Measurements from ENCODE around the gene TRAT1. TPM values are rescaled to one million over a fixed set of nuclear protein-coding genes. Genes with fewer than 3 reads are reported as not detected.

Gene TRAT1
- total RNA-seq, 1 donor from 2014 or later: not detected

DNA sequence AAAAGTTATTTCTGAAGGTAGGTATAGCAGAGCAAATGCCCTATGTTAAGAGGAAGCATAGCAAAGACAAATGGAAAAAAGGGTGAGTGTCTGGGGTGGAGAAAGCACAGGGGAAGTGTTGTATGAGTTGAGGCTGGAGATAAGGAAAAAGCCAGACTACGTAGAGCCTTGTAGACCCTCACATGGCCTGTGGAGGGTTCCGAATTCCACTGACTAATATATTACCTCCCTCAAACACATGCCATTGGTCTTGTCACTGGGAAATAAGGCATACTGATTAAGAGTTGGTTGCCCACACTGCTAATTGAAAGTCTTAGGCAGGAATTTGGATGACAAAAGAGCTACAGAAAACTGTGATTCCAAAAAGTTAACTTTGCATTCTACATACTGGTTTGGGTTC lies 65.2 kb downstream of the TRAT1 start:
- Mint-ChIP-seq H3K4me3 (no peak overlapping the region), H3K9me3 (no peaks in the 10 kb centered on the region), H3K27me3 (no peaks in the 10 kb centered on the region), H3K27ac (no peak overlapping the region), H3K36me3 (ENCODE audit: low read depth) (no peaks in the 10 kb centered on the region), H3K4me1 (no peaks in the 10 kb centered on the region)
- CTCF ChIA-PET: no interaction called here
- DNase-seq: no peak
- no peak for ATAC-seq (ENCODE audit: low read depth)
- intact Hi-C loops (cut with micrococcal nuclease): no loop called here
- TF ChIP-seq, protein P1, sequence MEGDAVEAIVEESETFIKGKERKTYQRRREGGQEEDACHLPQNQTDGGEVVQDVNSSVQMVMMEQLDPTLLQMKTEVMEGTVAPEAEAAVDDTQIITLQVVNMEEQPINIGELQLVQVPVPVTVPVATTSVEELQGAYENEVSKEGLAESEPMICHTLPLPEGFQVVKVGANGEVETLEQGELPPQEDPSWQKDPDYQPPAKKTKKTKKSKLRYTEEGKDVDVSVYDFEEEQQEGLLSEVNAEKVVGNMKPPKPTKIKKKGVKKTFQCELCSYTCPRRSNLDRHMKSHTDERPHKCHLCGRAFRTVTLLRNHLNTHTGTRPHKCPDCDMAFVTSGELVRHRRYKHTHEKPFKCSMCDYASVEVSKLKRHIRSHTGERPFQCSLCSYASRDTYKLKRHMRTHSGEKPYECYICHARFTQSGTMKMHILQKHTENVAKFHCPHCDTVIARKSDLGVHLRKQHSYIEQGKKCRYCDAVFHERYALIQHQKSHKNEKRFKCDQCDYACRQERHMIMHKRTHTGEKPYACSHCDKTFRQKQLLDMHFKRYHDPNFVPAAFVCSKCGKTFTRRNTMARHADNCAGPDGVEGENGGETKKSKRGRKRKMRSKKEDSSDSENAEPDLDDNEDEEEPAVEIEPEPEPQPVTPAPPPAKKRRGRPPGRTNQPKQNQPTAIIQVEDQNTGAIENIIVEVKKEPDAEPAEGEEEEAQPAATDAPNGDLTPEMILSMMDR (IDR thresholded peaks at IDR 0.05): no peak
- POLR2A ChIA-PET: no interaction called here

DNA sequence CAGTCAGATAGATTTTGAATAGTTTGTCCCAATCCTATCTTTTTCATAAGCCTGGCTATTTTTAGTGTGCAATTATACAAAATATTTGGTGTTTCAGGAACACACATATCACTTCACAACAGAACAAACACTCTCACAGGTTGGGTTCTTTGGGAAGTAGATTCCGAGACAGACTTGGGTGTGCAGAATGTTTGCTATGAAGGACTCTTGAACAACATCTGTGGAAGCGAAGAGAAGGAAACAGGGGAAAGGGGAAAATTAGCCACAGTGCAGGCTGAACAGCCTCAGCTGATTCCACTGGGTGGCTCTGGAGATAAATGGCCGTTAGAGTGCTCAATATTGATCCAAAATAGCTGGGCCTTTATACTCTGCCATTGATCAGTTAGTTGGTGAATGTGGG lies 69.2 kb downstream of the TRAT1 start:
- Mint-ChIP-seq H3K9me3 (no peaks in the 10 kb centered on the region), H3K36me3 (ENCODE audit: low read depth) (no peaks in the 10 kb centered on the region), H3K4me3 (no peak overlapping the region), H3K27ac (no peak overlapping the region), H3K27me3 (peaks cover 6% of the 10 kb centered on the region), H3K4me1 (no peaks in the 10 kb centered on the region)
- POLR2A ChIA-PET: no interaction called here
- ATAC-seq (ENCODE audit: low read depth) (no peak), DNase-seq (no peak)
- CTCF ChIA-PET: no interaction called here
- TF ChIP-seq, protein P1 (IDR thresholded peaks at IDR 0.05): no peak
- intact Hi-C loops (cut with micrococcal nuclease): no loop called here

DNA sequence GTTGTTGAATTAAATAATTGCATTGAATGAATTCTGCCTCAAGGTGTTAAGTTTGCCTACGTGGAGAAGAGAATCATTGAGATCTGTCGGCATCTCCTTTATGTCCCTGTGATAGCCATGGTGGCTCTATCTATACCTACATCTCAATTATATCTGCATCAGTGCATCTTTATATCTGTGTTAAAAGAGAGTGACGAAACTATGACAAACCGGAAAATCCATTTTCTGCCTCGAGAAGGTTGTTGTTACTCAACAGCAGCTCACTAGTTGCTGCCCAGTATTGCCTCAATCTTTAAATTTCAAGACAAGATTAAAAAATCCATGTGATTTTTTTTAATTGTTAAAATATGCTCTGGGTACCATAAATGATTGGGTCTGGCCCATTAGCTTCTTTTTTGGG lies 72.4 kb downstream of the TRAT1 start:
- Mint-ChIP-seq H3K4me3 (no peak overlapping the region), H3K27ac (no peak overlapping the region), H3K36me3 (ENCODE audit: low read depth) (no peaks in the 10 kb centered on the region), H3K4me1 (peaks cover 4% of the 10 kb centered on the region), H3K27me3 (peaks cover 6% of the 10 kb centered on the region), H3K9me3 (no peaks in the 10 kb centered on the region)
- ChIA-PET CTCF (no interaction called here), POLR2A (no interaction called here)
- TF ChIP-seq, protein P1 (IDR thresholded peaks at IDR 0.05): no peak
- intact Hi-C loops (cut with micrococcal nuclease): no loop called here
- ATAC-seq (ENCODE audit: low read depth): no peak
- no peak for DNase-seq

DNA sequence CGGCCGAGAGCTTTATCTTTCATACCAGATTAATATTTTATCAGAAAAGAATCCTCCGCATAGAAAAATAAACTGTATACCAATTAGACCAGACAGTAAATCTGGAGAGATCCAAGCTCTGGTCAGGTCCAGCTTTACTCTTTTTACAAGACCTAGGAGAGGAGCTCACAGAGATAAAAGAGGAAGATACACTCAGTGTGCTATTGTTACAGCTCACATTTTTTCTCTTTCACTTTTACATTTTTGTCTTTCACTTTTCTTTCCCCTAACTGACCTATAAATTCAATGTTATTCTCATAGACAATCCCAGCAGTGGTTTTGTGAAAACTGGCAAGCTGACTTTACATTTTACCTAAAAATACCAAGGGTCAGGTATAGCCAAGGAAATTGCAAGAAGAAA lies 75.3 kb downstream of the TRAT1 start:
- TF ChIP-seq, protein P1 (IDR thresholded peaks at IDR 0.05): no peak
- intact Hi-C loops (cut with micrococcal nuclease): no loop called here
- ChIA-PET CTCF (no interaction called here), POLR2A (no interaction called here)
- DNase-seq (no peak), ATAC-seq (ENCODE audit: low read depth) (no peak)
- H3K4me1 Mint-ChIP-seq: peaks cover 4% of the 10 kb centered on the region
- no peak overlapping the region for H3K27ac Mint-ChIP-seq
- H3K27me3 Mint-ChIP-seq: peaks cover 6% of the 10 kb centered on the region
- no peaks in the 10 kb centered on the region for H3K36me3 Mint-ChIP-seq (ENCODE audit: low read depth)
- no peak overlapping the region for H3K4me3 Mint-ChIP-seq
- H3K9me3 Mint-ChIP-seq: no peaks in the 10 kb centered on the region

DNA sequence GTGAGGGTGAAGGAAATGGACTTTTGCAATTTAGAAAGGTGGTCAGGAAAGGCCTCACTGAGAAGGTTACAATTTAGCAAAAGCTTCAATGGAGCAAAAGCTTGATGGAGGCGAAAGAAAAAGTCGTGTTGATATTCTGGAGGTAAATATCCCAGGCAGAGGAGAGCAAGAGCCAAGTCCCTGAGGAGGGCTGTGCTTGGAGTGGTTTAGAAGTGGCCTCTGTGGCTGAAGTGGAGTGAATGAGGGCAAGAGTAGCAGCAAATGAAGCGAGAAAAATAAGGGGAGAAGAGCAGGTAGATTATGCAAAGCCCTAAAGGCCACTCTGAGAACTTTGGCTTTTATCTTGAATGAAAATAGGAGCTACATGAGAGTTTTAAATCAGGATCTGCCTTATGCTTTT lies 76.9 kb downstream of the TRAT1 start:
- H3K4me3 Mint-ChIP-seq: no peak overlapping the region
- ATAC-seq (ENCODE audit: low read depth) (no peak), DNase-seq (no peak)
- H3K27ac Mint-ChIP-seq: no peak overlapping the region
- intact Hi-C loops (cut with micrococcal nuclease): no loop called here
- POLR2A ChIA-PET: no interaction called here
- TF ChIP-seq, protein P1 (IDR thresholded peaks at IDR 0.05): no peak
- H3K36me3 Mint-ChIP-seq (ENCODE audit: low read depth): no peaks in the 10 kb centered on the region
- peaks cover 4% of the 10 kb centered on the region for H3K27me3 Mint-ChIP-seq
- CTCF ChIA-PET: no interaction called here
- no peaks in the 10 kb centered on the region for H3K9me3 Mint-ChIP-seq
- H3K4me1 Mint-ChIP-seq: peaks cover 4% of the 10 kb centered on the region

Other genes starting within 250 kb of the TRAT1 start
- 11.3 and 13.1 TPM in 2 replicates for gene CIP2A, start 233.3 kb upstream of the TRAT1 start, total RNA-seq
- gene DZIP3, start 233.1 kb upstream of the TRAT1 start, total RNA-seq: 15.5 and 16.7 TPM in 2 replicates
- not detected in 2 replicates for gene RETNLB, start 65.4 kb upstream of the TRAT1 start, total RNA-seq
- gene GUCA1C, start 131.1 kb downstream of the TRAT1 start, total RNA-seq: not detected in 2 replicates

Data from activated B cell treated with CpG ODN at 0.5 μM for 24 hours (primary cell).